ENCODE measurements around the gene SPIRE2. TPM values are rescaled to one million over a fixed set of nuclear protein-coding genes. Genes with fewer than 3 reads are reported as not detected.

Gene SPIRE2
- total and polyA plus RNA-seq, 9 of the 15 experiments (the other 6 are each of a cell fraction or from before 2014, with no cell fraction given) = 0.70 to 7.5 (median 4.6) TPM

DNA sequence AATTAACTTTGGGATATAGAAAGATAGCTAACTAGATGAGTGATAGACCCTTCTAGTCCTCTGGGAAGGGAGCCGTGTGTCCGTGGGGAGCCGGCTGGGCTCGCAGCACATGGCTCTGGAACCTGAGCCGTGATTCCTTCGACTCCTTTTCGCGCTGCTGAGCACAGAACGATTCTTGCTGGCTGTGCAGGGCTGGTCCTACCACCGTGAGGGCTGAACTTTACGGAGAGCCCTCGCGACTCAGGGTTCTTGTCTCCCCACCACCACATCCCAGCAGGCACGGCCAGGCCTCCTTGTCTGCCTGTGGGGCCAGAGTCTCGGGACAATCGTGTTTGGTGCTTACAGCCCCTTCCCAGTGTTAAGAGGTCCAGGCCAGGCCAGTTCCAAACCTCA is 31.3 kb downstream of the SPIRE2 start:
- Histone ChIP-seq H3K4me2 (ENCODE audit: insufficient read depth, low read length) (no peak overlapping the region), H3K9ac (ENCODE audit: insufficient read depth in 1 of 2, low read depth in 2 of 2, low read length in 2 of 2) (peak overlapping the region in 1 of 2 experiments; percentile 58; a peak in 1 of 4 replicates), H3K9me3 (replicated peaks; ENCODE audit: control insufficient read depth, insufficient read depth, low read depth, low read length) (no peaks in the 10 kb centered on the region), H2AFZ (ENCODE audit: low read depth, low read length) (no peak overlapping the region), H3K4me1 (replicated peaks in 1 of 2; ENCODE audit: control insufficient read depth in 2 of 2, insufficient read depth in 2 of 2, low read length in 2 of 2) (peaks cover 3 to 39% of the 10 kb centered on the region in 2 experiments), H3K36me3 (ENCODE audit: control insufficient read depth, insufficient read depth, low read length) (no peaks in the 10 kb centered on the region; the same call in 2 of the 3 replicates), H3K4me3 (no peak overlapping the region), H3K9me1 (ENCODE audit: control insufficient read depth, insufficient read depth, low read length) (no peaks in the 10 kb centered on the region), H3K27ac (ENCODE audit: extremely low read depth, low read depth, low read length) (no peak overlapping the region), H3K27me3 (ENCODE audit: control insufficient read depth in 2 of 2, insufficient read depth in 2 of 2, low read length in 2 of 2) (no peaks in the 10 kb centered on the region), H3K79me2 (ENCODE audit: control insufficient read depth, insufficient read depth, low read length) (no peaks in the 10 kb centered on the region), H4K20me1 (replicated peaks; ENCODE audit: control insufficient read depth, insufficient read depth, low read length) (no peaks in the 10 kb centered on the region)
- FAIRE-seq (no peak), ATAC-seq (no peak), DNase-seq (ENCODE audit: extremely low read depth in 1 of 4, low spot score in 3 of 4) (no peak)
- ChIA-PET CTCF (ENCODE audit: low intra/inter-chr PET ratio) (no interaction called here), POLR2A (interaction anchor here (0.6 to 3.5 kb wide), 3 partner anchors 13 to 153 kb away, joined by 3 to 25 read pairs (median 7); partner anchors contain the start of gene TCF25)
- intact Hi-C loops (cut with micrococcal nuclease) = loop anchor here (2.0 kb wide), 2 partner anchors 43 to 67 kb away; partner anchors contain the start of gene FANCA
- in situ Hi-C loops (cut with MboI) = loop anchor here (5.0 to 10.0 kb wide), 2 partner anchors 157 to 265 kb away; partner anchors contain the start of gene SPATA2L
- no TSS peak for BruUV-seq (replicated peaks)
- TF ChIP-seq, protein P1, sequence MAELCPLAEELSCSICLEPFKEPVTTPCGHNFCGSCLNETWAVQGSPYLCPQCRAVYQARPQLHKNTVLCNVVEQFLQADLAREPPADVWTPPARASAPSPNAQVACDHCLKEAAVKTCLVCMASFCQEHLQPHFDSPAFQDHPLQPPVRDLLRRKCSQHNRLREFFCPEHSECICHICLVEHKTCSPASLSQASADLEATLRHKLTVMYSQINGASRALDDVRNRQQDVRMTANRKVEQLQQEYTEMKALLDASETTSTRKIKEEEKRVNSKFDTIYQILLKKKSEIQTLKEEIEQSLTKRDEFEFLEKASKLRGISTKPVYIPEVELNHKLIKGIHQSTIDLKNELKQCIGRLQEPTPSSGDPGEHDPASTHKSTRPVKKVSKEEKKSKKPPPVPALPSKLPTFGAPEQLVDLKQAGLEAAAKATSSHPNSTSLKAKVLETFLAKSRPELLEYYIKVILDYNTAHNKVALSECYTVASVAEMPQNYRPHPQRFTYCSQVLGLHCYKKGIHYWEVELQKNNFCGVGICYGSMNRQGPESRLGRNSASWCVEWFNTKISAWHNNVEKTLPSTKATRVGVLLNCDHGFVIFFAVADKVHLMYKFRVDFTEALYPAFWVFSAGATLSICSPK (IDR thresholded peaks at IDR 0.05; ENCODE audit: borderline replicate concordance) = no peak
- TF ChIP-seq CBFA2T3 (IDR thresholded peaks at IDR 0.05) (no peak), PML (IDR thresholded peaks at IDR 0.05; ENCODE audit: low read length) (no peak), CTCFL (IDR thresholded peaks at IDR 0.05; ENCODE audit: borderline replicate concordance, insufficient read depth, low read depth, low read length, poor library complexity, severe bottlenecking) (no peak)
- 61% methylated on average over 16 of the region's 16 CpGs for WGBS (ENCODE audit: insufficient coverage, low coverage, missing lambda C conversion rate)

Data from K562 (cell line).